ENCODE data around the gene CRIP3.
"Not testable (repeated sequence)": the region's sequence is repeated elsewhere in the genome, so short reads cannot be mapped to it uniquely, and the experiment has no call there.

CRIP3 gene

GRCh38 chr6:43304882-43305281, 3.7 kb downstream of the CRIP3 start:
- DNase-seq = no peak

GRCh38 chr6:43304361-43304760, 4.3 kb downstream of the CRIP3 start:
- no peak for DNase-seq

- DNase-seq = no peak
These were observed 4.8 kb downstream of the CRIP3 start for GRCh38 chr6:43303751-43304331.

DNA sequence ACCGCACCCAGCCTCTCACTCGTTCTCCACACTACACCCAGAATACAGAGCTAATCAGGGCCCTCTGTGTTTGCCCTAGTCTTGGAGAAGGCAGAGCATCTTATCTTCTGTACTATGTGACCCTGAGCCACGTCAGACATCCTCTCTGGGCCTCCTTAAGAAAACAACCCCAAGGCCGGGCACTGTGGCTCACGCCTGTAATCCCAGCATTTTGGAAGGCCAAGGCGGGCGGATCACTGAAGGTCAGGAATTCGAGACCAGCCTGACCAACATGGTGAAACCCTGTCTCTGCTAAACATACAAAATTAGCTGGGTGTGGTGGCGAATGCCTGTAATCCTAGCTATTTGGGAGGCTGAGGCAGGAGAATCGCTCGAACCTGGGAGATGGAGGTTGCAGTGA, 5.6 kb downstream of the CRIP3 start:
- DNase-seq = not testable (repeated sequence)

- DNase-seq = no peak
These were observed 6.5 kb downstream of the CRIP3 start for GRCh38 chr6:43302126-43302525.

GRCh38 chr6:43301081-43301870, 7.3 kb downstream of the CRIP3 start:
- no peak for DNase-seq

- DNase-seq = no peak
These were observed 9.0 kb downstream of the CRIP3 start for GRCh38 chr6:43299338-43300293.

- DNase-seq = no peak
These were observed 9.9 kb downstream of the CRIP3 start for GRCh38 chr6:43298565-43299337.

DNA sequence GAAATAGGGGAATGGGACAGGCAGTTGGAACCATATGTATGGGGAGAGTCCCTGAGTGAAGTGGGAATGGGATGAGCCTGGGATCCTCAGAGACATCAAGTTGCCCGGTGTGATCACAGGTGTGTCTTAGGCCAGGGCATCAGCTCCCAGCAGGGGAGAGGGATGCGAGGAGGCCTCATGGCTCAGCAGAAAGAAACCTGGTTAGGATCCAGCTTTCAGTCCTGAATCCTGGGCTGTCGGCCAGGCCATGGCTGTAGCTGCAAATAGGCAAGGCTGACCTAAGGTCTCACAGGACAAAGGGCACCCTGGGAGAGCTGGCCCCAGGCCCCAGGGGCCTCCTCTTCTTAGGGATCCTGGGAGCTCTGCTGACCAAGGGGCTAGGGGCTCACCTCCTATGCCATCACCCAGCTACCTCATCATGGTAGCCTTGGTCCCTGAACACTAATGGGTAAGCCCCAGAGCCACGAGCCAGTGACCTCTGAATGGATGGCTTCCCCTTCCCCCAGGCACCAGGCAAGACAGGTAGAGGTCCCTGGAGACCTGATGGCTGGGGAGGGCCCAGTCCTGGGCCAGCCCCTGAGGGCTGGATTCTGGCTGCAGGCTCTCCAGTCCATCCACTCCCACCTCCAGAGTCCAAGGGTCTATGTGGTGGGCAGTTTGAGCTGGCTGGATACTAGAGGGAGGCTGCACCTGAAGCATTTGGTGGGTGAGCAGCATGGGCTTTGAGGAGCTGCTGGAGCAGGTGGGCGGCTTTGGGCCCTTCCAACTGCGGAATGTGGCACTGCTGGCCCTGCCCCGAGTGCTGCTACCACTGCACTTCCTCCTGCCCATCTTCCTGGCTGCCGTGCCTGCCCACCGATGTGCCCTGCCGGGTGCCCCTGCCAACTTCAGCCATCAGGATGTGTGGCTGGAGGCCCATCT, 10.7 kb downstream of the CRIP3 start, which contains the start of gene SLC22A7:
TSS of gene SLC22A7 (plus strand) at position 617 of the 921 bp plus-strand sequence. CDS start at position 716, 99 bp downstream.
- DNase-seq = no peak

DNA sequence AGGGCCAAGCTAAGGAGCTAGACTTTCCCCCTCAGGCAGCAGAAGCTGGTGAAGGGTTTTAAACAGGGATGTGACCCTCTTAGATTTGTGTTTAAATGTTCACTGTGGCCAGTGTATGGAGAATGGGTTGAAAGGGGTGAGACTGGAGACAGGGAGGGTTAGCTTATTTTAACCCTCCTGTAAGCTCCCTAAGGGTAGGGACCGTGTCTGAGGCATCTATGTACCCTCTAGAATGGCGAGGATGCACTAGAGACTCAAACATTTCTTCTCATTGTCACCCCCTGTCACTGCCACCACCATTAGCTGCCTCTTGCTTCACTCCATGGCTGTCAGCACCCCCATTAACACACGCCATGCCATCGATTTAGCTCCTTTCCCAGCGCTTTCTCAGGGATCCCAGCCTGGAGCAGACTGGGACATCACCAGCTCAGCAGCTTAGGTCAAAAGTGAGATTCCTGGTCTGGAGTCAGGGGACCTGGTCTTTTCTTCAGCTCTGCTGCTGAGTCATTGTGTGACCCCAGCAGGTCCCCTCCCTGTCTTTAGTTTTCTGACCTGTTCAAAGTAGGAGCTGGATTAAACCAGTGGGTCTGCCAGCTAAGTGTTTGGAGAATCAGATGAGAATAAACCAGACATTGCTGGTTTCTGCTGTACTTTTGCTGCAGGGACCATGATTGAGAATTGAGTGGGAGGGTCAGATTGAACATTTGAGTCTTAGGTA, 11.7 kb downstream of the CRIP3 start:
- DNase-seq = no peak

- DNase-seq = no peak
These were observed 13.2 kb downstream of the CRIP3 start for GRCh38 chr6:43295456-43295855.

GRCh38 chr6:43294536-43294935, 14.1 kb downstream of the CRIP3 start:
- DNase-seq = no peak

DNA sequence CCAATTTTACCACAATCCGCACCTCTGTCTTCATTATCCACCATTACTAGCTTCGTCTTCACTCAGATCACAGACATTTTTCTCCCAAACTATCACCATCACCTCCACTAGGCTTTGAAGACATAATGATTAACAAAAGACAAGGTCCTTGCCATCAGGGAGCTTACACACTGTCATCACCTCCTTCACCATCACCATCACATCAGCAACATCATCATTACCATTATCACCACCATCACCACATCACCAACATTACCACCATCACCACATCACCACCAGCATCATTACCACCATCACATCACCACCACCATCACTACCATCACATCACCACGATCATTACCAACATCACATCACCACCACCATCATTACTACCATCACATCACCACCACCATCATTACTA, 14.9 kb downstream of the CRIP3 start:
- DNase-seq = no peak

DNA sequence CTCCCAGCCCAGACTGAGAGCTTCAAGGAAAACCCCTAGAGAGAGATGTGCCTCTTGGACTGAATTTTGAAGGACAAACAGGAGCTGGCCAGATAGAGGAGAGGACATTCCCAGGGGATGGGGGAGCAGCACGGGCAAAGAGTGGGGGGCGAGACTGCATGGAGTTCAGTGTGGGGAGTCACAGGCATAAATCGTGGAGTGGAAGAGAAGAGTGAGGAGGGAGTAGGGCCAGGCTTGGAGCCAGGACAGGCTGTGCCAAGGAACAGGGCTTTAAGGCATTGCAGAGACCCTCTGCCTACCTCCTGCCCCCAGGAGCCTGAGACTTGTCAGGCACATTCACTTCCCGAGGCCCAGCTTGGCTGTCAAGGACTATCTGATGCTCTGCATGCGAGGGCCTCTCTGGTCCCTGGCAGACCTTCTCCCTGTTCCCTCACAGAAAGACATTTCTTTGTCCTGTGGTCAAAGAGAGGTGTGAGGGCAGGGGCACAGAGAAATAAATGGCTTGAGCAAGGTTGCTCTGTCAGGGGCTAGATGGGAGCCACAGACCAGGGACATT, 15.8 kb downstream of the CRIP3 start:
- no peak for DNase-seq

- DNase-seq = no peak
These were observed 16.3 kb downstream of the CRIP3 start for GRCh38 chr6:43292341-43292740.

DNA sequence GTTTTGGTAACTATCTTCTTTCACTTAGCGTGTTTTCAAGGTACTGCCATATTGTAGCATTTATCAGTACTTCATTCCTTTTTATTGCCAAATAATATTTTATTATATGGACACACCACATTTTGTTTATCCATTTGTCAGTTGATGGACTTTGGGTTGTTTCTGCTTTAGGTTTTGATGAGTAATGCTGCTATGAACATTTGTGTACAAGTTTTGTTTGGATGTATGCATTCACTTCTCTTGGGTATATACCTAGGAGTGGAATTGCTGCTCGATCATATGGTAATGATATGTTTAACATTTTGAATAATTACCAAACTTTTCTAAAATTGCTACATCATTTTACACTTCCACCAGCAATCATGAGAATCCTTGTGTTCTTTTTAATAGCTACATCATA, 16.9 kb downstream of the CRIP3 start:
- no peak for DNase-seq

DNA sequence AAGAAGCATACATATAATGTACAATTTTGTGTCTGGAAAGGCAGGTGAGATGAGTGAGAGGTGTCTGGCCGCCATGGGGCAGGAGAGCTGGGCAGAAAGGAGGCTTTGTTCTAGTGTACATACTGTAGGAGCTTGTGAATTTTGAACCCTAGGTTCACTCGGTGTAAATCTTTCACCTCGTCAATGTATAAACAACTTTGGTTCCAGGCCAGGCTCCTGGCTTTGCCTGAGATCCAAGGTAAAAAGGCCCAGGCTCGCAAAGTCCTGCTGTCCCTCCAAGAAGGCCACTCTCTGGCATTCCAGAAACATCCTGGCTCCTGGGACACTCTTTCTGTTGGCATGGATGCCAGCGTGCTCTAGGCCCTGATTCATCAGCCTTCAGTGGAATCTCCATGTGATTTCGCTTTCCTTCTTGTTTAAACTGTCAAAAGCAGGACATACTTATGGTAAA, 17.7 kb downstream of the CRIP3 start:
- no peak for DNase-seq

DNA sequence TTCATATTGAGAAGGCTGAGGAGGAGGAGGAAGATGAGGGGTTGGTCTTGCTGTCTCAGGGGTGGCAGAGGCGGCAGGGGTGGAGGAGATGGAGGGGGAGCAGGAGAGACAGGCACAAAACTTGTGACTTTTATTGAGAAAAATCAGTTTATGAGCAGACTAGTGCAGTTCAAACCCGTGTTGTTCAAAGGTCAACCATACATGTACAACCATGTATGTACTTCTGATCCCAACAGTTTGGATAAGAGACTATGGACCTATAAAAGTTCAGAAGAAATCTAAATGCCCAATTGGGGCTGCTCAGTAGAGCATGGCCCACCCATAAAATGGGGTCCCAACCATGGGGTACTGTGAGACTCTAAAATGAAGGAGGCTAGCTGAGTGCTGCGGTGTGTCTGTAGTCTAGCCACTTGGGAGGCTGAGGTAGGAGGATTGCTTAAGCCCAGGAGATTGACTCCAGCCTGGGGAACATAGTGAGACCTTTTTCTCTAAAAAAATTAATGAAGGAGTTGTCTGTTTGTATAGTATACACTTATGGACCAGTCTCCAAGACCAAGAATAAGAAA, 18.2 kb downstream of the CRIP3 start:
- DNase-seq = no peak

DNA sequence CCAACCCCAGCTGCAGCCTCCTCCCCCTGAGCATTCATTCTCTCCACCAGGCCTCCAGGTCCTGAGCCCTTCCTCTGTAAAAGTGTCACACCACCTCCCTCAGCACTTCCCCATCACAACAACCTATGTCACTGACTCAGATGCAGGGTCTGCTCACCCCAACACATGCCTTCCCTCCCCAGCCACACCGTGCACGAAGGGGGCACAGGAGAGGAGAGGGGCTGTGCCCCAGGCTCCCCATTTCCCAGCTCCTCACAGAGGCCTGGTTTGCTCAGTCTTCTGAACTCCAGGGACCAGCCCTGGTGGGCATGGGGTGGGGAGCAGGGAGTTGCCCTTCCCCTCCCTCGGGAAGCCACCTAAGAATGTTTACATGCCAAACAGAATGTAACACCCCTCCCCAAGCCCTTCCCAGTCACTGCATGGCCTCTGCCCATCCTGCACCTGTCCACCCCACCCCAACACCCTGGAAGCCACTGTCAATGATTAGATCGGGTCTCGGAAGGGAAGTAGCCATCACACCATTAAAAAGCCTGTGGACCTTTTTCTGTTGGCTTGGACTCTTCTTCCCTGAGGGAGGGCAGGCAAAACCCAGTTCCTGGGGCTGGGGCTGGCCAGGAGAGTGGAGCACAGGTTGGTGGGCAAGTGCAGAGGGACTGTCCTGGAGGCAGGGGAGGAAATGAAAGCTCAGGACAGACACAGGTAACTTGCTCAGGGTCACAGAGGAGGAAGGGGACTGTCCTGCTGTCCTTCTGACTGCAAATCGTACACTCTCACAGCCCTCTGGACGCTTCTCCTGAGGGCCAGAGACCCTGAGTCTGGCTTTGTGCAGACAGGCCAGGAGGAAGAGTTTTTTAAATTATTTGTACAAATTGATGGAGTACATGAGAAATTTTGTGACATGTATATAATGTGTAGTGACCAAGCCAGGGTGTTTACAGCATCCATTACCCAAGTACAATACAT, 20.6 kb downstream of the CRIP3 start:
- DNase-seq = no peak
